ENCODE measurements around the gene CAPS.
"Not testable (repeated sequence)": the region's sequence is repeated elsewhere in the genome, so short reads cannot be mapped to it uniquely, and the experiment has no call there.

CAPS gene
- 18.6 to 30.3 (median 30.0) reads per million in 3 donors for total RNA-seq

DNA sequence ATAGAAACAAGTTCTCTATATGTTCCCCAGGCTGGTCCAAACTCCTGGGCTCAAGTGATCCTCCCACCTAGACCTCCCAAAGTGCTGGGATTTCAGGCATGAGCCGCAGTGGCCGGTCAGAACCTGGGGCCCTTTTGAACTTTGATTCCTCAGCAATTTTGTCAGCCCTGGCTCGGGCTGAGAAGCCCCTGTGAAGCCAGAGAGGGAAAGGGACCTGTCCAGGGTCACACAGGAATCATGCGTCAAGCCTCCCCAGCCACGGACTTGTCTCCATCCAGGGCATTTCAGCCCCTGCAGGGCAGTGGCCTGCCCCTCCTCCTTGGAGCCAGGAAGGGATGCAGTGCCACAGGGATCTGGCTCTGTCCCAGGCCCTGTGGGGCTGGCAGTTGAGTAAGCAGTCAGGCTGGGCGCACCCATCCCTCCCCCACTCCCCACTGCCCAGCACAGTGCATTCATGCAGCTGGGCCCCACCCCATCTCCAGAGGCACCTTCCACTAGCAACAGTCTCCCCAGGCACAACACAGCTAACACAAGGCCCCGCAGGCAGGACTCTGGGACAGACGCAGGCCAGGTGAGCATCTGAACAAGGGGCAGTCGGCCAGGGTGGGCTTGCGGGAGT, at the start of gene CAPS:
TSS of gene CAPS (plus strand) at position 516 of the 619 bp plus-strand sequence. CDS start 153 bp downstream, outside the sequence.
- H3K27me3 ChIP-seq (replicated peaks; ENCODE audit: control insufficient read depth, insufficient read depth, low read length, poor library complexity, severe bottlenecking): no peaks in the 10 kb centered on the region
- no peaks in the 10 kb centered on the region for H3K9me3 ChIP-seq (ENCODE audit: control insufficient read depth, low read length)
- no peaks in the 10 kb centered on the region for H3K4me1 ChIP-seq (ENCODE audit: control insufficient read depth, insufficient read depth, low read length, poor library complexity, severe bottlenecking)
- DNase-seq: no peak
- H3K27ac ChIP-seq (ENCODE audit: insufficient read depth, low read length, poor library complexity, severe bottlenecking): no peak within 1 kb of the TSS
- no peak within 1 kb of the TSS for H3K4me3 ChIP-seq (ENCODE audit: insufficient read depth, low read depth, low read length, poor library complexity, severe bottlenecking)
- peaks cover 52% of the 10 kb centered on the region for H3K36me3 ChIP-seq (ENCODE audit: control insufficient read depth, insufficient read depth, low read length)

DNA sequence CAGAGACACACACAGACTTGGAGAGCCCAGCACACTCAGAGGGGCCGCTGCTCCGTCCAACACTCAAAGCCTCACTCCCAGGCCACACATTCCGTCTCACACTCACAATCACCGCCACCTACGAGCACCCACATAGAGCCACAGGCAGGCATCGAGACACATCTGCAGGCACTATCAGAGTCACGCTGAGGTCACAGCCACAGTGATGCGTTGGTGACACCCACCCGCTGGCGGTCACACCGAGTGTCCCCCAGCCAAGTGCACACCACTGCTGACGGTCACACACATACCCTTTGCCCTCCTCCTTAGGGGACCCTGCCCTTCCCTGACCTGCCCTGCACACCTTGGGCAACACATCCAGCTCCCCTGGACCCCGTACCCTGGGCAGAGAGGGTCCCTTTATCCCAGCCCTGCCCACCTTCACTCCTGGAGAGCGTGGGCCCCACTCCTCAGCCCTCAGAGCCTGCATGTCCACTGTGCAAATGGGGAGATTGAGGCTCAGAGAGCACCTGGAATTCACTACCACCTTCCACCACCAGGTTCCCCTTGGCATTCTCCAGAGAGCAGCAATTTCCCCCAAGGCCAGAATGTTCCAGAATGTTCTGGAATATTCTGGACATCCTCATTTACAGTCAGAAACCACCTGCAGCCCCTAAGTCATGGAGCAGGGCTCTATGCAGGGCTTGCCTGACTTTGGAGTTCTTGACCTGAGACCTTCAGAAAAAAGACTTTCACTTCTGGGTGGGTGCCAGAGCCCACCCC, 49.1 kb upstream of the CAPS start:
- H3K36me3 ChIP-seq (ENCODE audit: control insufficient read depth, insufficient read depth, low read length): no peaks in the 10 kb centered on the region
- no peaks in the 10 kb centered on the region for H3K4me1 ChIP-seq (ENCODE audit: control insufficient read depth, insufficient read depth, low read length, poor library complexity, severe bottlenecking)
- H3K9me3 ChIP-seq (ENCODE audit: control insufficient read depth, low read length): no peaks in the 10 kb centered on the region
- H3K4me3 ChIP-seq (ENCODE audit: insufficient read depth, low read depth, low read length, poor library complexity, severe bottlenecking): no peak overlapping the region
- DNase-seq: no peak
- no peak overlapping the region for H3K27ac ChIP-seq (ENCODE audit: insufficient read depth, low read length, poor library complexity, severe bottlenecking)
- H3K27me3 ChIP-seq (replicated peaks; ENCODE audit: control insufficient read depth, insufficient read depth, low read length, poor library complexity, severe bottlenecking): no peaks in the 10 kb centered on the region

- Histone ChIP-seq H3K27me3 (replicated peaks; ENCODE audit: control insufficient read depth, insufficient read depth, low read length, poor library complexity, severe bottlenecking) (no peaks in the 10 kb centered on the region), H3K36me3 (ENCODE audit: control insufficient read depth, insufficient read depth, low read length) (no peaks in the 10 kb centered on the region), H3K27ac (ENCODE audit: insufficient read depth, low read length, poor library complexity, severe bottlenecking) (no peak overlapping the region), H3K9me3 (ENCODE audit: control insufficient read depth, low read length) (no peaks in the 10 kb centered on the region), H3K4me3 (ENCODE audit: insufficient read depth, low read depth, low read length, poor library complexity, severe bottlenecking) (no peak overlapping the region), H3K4me1 (ENCODE audit: control insufficient read depth, insufficient read depth, low read length, poor library complexity, severe bottlenecking) (no peaks in the 10 kb centered on the region)
- no peak for DNase-seq
These were observed 48.3 kb upstream of the CAPS start for GRCh38 chr19:5865772-5866171.

DNA sequence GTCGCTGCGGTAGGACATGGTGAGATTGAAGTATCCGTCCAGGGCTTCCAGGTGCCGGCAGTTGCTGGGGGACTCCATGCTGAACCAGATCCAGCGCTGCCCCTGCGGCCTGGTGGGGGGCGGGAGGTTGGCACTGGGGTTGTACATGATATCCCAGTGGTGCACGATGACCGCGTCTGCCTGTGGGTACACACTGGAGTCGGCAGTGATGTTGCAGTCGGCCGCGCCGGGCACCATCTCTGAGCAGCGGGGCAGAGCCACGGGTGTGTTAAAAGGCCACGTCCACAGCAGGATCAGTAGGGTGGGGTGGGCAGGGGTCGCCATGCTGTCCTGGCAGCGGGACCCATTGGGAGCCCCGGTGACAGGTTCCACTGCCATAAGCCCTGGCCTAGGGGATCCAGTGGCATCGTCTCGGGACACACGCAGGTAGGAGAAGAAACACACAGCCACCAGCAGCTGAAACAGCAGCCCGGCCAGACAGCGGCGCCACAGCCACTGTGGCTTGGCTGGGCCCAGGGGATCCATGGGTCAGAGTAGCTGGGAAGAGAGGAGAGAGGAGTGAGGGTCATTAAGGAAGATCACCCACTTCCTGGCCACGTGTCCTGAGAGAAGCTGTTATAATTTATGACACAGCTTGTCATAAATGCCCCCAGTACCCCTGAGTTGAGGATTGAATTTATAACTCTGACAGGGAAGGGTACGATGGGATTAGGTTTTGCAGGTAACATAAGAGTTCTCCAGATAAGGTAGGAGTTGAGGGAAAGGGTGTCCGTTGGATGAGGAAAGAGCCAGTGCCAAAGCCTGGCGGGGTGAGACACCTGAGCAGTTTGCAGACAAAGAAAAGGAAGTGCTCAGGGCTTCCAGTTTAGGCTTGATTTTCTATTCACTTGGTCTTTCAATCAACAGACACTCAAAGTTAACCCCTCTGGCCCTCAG, 46.6 kb upstream of the CAPS start:
- Histone ChIP-seq H3K27ac (ENCODE audit: insufficient read depth, low read length, poor library complexity, severe bottlenecking) (no peak overlapping the region), H3K4me1 (ENCODE audit: control insufficient read depth, insufficient read depth, low read length, poor library complexity, severe bottlenecking) (no peaks in the 10 kb centered on the region), H3K36me3 (ENCODE audit: control insufficient read depth, insufficient read depth, low read length) (no peaks in the 10 kb centered on the region), H3K9me3 (ENCODE audit: control insufficient read depth, low read length) (no peaks in the 10 kb centered on the region), H3K27me3 (replicated peaks; ENCODE audit: control insufficient read depth, insufficient read depth, low read length, poor library complexity, severe bottlenecking) (no peaks in the 10 kb centered on the region), H3K4me3 (ENCODE audit: insufficient read depth, low read depth, low read length, poor library complexity, severe bottlenecking) (no peak overlapping the region)
- no peak for DNase-seq

DNA sequence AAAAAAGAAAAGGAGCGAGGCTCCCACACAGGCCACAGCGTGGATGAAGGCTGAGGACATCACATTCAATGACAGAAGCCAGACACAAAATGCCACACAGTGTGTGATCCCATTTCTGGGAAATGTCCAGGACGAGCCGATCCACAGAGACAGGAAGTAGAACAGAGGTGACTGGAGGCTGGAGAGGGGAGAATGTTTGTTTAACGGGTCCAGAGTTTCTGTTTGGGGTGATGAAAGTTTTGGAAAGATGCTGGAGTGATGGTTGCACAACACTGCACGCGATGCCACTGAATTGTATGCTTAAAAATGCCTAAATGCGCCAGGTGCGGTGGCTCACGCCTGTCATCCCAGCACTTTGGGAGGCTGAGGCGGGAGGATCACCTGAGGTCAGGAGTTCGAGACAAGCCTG, 43.1 kb upstream of the CAPS start:
- Histone ChIP-seq H3K27ac (ENCODE audit: insufficient read depth, low read length, poor library complexity, severe bottlenecking) (no peak overlapping the region), H3K9me3 (ENCODE audit: control insufficient read depth, low read length) (no peaks in the 10 kb centered on the region), H3K4me3 (ENCODE audit: insufficient read depth, low read depth, low read length, poor library complexity, severe bottlenecking) (no peak overlapping the region), H3K4me1 (ENCODE audit: control insufficient read depth, insufficient read depth, low read length, poor library complexity, severe bottlenecking) (no peaks in the 10 kb centered on the region), H3K36me3 (ENCODE audit: control insufficient read depth, insufficient read depth, low read length) (no peaks in the 10 kb centered on the region), H3K27me3 (replicated peaks; ENCODE audit: control insufficient read depth, insufficient read depth, low read length, poor library complexity, severe bottlenecking) (no peaks in the 10 kb centered on the region)
- DNase-seq: no peak

DNA sequence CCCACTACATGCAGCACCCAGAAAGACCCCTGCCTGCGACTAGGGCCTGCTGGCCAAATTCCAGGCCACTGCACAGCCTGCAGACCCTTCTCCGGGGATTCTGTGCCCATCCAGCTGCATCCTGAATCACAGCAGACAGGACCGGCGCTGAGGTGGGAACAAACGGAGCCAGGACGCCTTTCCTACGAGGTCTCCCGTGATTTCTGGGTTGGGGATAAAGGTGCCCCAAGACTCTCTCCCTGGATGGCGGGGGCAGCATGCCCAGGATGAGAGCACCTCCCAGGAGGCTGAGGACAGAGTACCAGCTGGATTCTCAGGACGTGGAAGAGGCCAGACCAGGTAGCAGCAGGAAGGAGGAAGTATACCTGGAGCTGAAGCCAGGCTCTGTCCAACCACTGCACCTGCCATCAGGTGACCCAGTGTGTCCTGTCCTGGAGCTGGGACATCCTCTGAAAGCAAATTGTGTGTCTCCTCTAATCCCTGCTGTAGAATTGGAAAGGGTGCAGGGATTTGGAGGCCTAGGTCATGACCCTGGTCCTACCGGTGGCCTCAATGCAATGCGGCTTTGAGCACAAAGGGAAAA, 40.3 kb upstream of the CAPS start:
- no peak overlapping the region for H3K4me3 ChIP-seq (ENCODE audit: insufficient read depth, low read depth, low read length, poor library complexity, severe bottlenecking)
- H3K36me3 ChIP-seq (ENCODE audit: control insufficient read depth, insufficient read depth, low read length): no peaks in the 10 kb centered on the region
- H3K4me1 ChIP-seq (ENCODE audit: control insufficient read depth, insufficient read depth, low read length, poor library complexity, severe bottlenecking): no peaks in the 10 kb centered on the region
- H3K27me3 ChIP-seq (replicated peaks; ENCODE audit: control insufficient read depth, insufficient read depth, low read length, poor library complexity, severe bottlenecking): peaks cover 4% of the 10 kb centered on the region
- no peaks in the 10 kb centered on the region for H3K9me3 ChIP-seq (ENCODE audit: control insufficient read depth, low read length)
- DNase-seq: no peak
- no peak overlapping the region for H3K27ac ChIP-seq (ENCODE audit: insufficient read depth, low read length, poor library complexity, severe bottlenecking)

DNA sequence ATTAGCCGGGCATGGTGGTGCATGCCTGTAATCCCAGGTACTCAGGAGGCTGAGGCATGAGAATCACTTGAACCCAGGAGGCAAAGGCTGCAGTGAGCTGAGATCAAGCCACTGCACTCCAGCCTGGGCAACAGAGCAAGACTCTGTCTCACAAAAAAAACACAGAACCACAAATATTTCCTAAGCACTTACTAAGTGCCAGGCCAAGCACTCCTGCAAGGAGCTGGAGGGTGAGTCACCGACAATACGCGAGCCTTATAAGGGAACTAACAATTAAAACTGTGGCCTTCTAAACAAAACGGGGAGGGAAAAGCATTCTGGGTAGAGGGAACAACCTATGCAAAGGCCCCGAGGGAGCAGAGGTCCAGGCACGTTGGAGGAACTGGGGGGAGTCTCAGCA, 39.6 kb upstream of the CAPS start:
- not testable (repeated sequence) for H3K36me3 ChIP-seq (ENCODE audit: control insufficient read depth, insufficient read depth, low read length); H3K27me3 ChIP-seq (replicated peaks; ENCODE audit: control insufficient read depth, insufficient read depth, low read length, poor library complexity, severe bottlenecking); H3K4me1 ChIP-seq (ENCODE audit: control insufficient read depth, insufficient read depth, low read length, poor library complexity, severe bottlenecking); H3K4me3 ChIP-seq (ENCODE audit: insufficient read depth, low read depth, low read length, poor library complexity, severe bottlenecking); H3K27ac ChIP-seq (ENCODE audit: insufficient read depth, low read length, poor library complexity, severe bottlenecking); H3K9me3 ChIP-seq (ENCODE audit: control insufficient read depth, low read length); DNase-seq

DNA sequence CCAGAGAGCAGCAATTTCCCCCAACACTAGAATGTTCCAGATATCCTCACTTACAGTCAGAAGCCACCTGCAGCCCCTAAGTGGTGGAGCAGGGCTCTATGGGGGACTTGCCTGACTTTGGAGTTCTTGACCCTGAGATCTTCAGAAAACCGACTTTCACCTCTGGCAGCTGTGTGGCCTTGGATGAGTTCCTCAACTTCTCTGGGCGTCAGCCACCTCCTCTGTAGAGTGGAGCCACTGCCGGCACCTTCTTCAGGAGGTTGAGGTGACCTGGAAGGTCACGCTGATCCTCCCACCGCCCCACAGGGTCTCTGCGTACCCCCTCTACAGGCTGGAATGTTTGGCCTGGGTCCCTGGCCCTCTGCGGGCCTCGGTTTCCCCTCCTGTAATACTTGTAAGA, 36.6 kb upstream of the CAPS start:
- H3K36me3 ChIP-seq (ENCODE audit: control insufficient read depth, insufficient read depth, low read length): no peaks in the 10 kb centered on the region
- no peaks in the 10 kb centered on the region for H3K9me3 ChIP-seq (ENCODE audit: control insufficient read depth, low read length)
- no peaks in the 10 kb centered on the region for H3K4me1 ChIP-seq (ENCODE audit: control insufficient read depth, insufficient read depth, low read length, poor library complexity, severe bottlenecking)
- no peak overlapping the region for H3K27ac ChIP-seq (ENCODE audit: insufficient read depth, low read length, poor library complexity, severe bottlenecking)
- peaks cover 7% of the 10 kb centered on the region for H3K27me3 ChIP-seq (replicated peaks; ENCODE audit: control insufficient read depth, insufficient read depth, low read length, poor library complexity, severe bottlenecking)
- H3K4me3 ChIP-seq (ENCODE audit: insufficient read depth, low read depth, low read length, poor library complexity, severe bottlenecking): no peak overlapping the region
- no peak for DNase-seq

- no peak for DNase-seq
- no peaks in the 10 kb centered on the region for H3K9me3 ChIP-seq (ENCODE audit: control insufficient read depth, low read length)
- H3K4me1 ChIP-seq (ENCODE audit: control insufficient read depth, insufficient read depth, low read length, poor library complexity, severe bottlenecking): no peaks in the 10 kb centered on the region
- H3K27ac ChIP-seq (ENCODE audit: insufficient read depth, low read length, poor library complexity, severe bottlenecking): no peak overlapping the region
- no peaks in the 10 kb centered on the region for H3K36me3 ChIP-seq (ENCODE audit: control insufficient read depth, insufficient read depth, low read length)
- no peak overlapping the region for H3K4me3 ChIP-seq (ENCODE audit: insufficient read depth, low read depth, low read length, poor library complexity, severe bottlenecking)
- H3K27me3 ChIP-seq (replicated peaks; ENCODE audit: control insufficient read depth, insufficient read depth, low read length, poor library complexity, severe bottlenecking): peaks cover 8% of the 10 kb centered on the region
These were observed 36.2 kb upstream of the CAPS start for GRCh38 chr19:5877882-5878281.
